Stimulated activated CD4-positive, alpha-beta T cell treated with anti-CD3 and anti-CD28 coated beads, Interleukin-1b, Interleukin-23, amount 100 ng/mL, for 1 hour (primary cell): ENCODE results near the gene ANKMY2.
"Not testable (repeated sequence)": the region's sequence is repeated elsewhere in the genome, so short reads cannot be mapped to it uniquely, and the experiment has no call there.

Experiments
- DNase-seq, 2 donors: peaks; one replicate each; pipeline ENCODE4 v3.0.0-alpha.2; 2020; ENCODE audit warnings: low read depth in 2 of 2

Gene ANKMY2

GRCh38 chr7:16659854-16660497 is 14.4 kb upstream of the ANKMY2 start:
- not testable (repeated sequence) for DNase-seq

- no peak for DNase-seq
Measured at GRCh38 chr7:16657656-16658279, 12.2 kb upstream of the ANKMY2 start.

- no peak for DNase-seq
Measured at GRCh38 chr7:16656141-16656540, 10.6 kb upstream of the ANKMY2 start.

GRCh38 chr7:16655394-16655793 is 9.8 kb upstream of the ANKMY2 start:
- DNase-seq, result no peak

- no peak for DNase-seq
Measured at GRCh38 chr7:16652888-16653287, 7.3 kb upstream of the ANKMY2 start.

GRCh38 chr7:16652240-16652583 is 6.7 kb upstream of the ANKMY2 start:
- no peak for DNase-seq

- DNase-seq, result no peak
Measured at GRCh38 chr7:16651396-16652239, 6.1 kb upstream of the ANKMY2 start.

- DNase-seq, result no peak
Measured at GRCh38 chr7:16650266-16650665, 4.7 kb upstream of the ANKMY2 start.

GRCh38 chr7:16649196-16649595 is 3.6 kb upstream of the ANKMY2 start:
- DNase-seq, result no peak

GRCh38 chr7:16648551-16648950 is 3.0 kb upstream of the ANKMY2 start:
- DNase-seq, result no peak

- no peak for DNase-seq
Measured at GRCh38 chr7:16647435-16647960, 1.9 kb upstream of the ANKMY2 start.

- no peak for DNase-seq
Measured at GRCh38 chr7:16646472-16647072, 1.0 kb upstream of the ANKMY2 start.

GRCh38 chr7:16644636-16645592 is 640 bp downstream of the ANKMY2 start:
- no peak for DNase-seq

- DNase-seq, result no peak
Measured at GRCh38 chr7:16644157-16644556, 1.4 kb downstream of the ANKMY2 start.

GRCh38 chr7:16638282-16639280 is 7.0 kb downstream of the ANKMY2 start:
- DNase-seq, result no peak

- no peak for DNase-seq
Measured at GRCh38 chr7:16637379-16637778, 8.2 kb downstream of the ANKMY2 start.

- no peak for DNase-seq
Measured at GRCh38 chr7:16636555-16637101, 8.9 kb downstream of the ANKMY2 start.

GRCh38 chr7:16634271-16634738 is 11.2 kb downstream of the ANKMY2 start:
- no peak for DNase-seq

GRCh38 chr7:16630654-16631053 is 14.9 kb downstream of the ANKMY2 start:
- DNase-seq, result no peak
